ENCODE measurements around the gene PPP6R1. TPM values are rescaled to one million over a fixed set of nuclear protein-coding genes. Genes with fewer than 3 reads are reported as not detected.

Gene PPP6R1
- total RNA-seq, 1 experiment from 2014 or later: 79.7 TPM

GRCh38 chr19:55258476-55258827 is 365 bp downstream of the PPP6R1 start:
- peaks cover 39% of the 10 kb centered on the region; the same call in 1 of the 2 replicates for H3K79me2 ChIP-seq (ENCODE audit: insufficient read depth, low read length)
- no peak for DNase-seq

More at GRCh38 chr19:55258476-55258827, 365 bp downstream of the PPP6R1 start:
- no peak overlapping the region for H4K8ac ChIP-seq (replicated peaks; ENCODE audit: insufficient read length, low read depth, low read length)
- TF ChIP-seq CTCF (conservative IDR thresholded peaks at IDR 0.05): no peak
- no peak overlapping the region for H3K4ac ChIP-seq (ENCODE audit: low read depth, low read length)
- no peak overlapping the region for H4K5ac ChIP-seq (ENCODE audit: insufficient read length, low read depth, low read length)
- Mint-ChIP-seq H3K27ac (no peak overlapping the region), H3K4me3 (peak overlapping the region; percentile 90 to 97), H3K9me3 (no peaks in the 10 kb centered on the region), H3K4me1 (peaks cover 43 to 54% of the 10 kb centered on the region in 2 experiments), H3K27me3 (ENCODE audit: low read depth) (no peaks in the 10 kb centered on the region; the same call in 1 of the 2 replicates), H3K36me3 (ENCODE audit: insufficient read depth in 1 of 3, low read depth in 3 of 3) (peaks cover 5 to 10% (median 9%) of the 10 kb centered on the region in 3 experiments)
- no peaks in the 10 kb centered on the region for H3K9me3 ChIP-seq (ENCODE audit: control insufficient read depth, low read depth, low read length)
- no peak overlapping the region for H2BK5ac ChIP-seq (ENCODE audit: insufficient read length, low read length)
- peaks cover 9% of the 10 kb centered on the region for H3K23me2 ChIP-seq (ENCODE audit: insufficient read length, low read depth, low read length, poor library complexity, severe bottlenecking)
- peak overlapping the region; percentile 11 for H3K18ac ChIP-seq (ENCODE audit: insufficient read length, low read depth, low read length)
- H3K27ac ChIP-seq (ENCODE audit: insufficient read length, low read depth, low read length): no peak overlapping the region
- no peak overlapping the region for H2BK15ac ChIP-seq (ENCODE audit: low read depth, low read length)
- peak overlapping the region; percentile 80 for H3K4me2 ChIP-seq (ENCODE audit: insufficient read depth, insufficient read length, low read length)
- H4K91ac ChIP-seq (ENCODE audit: insufficient read length, low read depth, low read length): no peak overlapping the region
- no peak overlapping the region for H2AK5ac ChIP-seq (ENCODE audit: insufficient read length, low read length)
- no peak overlapping the region for H3K56ac ChIP-seq (ENCODE audit: insufficient read length, low read depth, low read length)
- no CpG with 5 or more reads among the region's 53 CpGs for WGBS (ENCODE audit: extremely low coverage, insufficient read length, low lambda C conversion rate)
- H2AFZ ChIP-seq (ENCODE audit: low read length): no peak overlapping the region
- H2BK12ac ChIP-seq (ENCODE audit: insufficient read length, low read depth, low read length): no peak overlapping the region
- peak overlapping the region; percentile 47; the same call in 1 of the 2 replicates for H3K14ac ChIP-seq (ENCODE audit: insufficient read depth, low read length)
- H2BK120ac ChIP-seq (ENCODE audit: low read depth, low read length, poor library complexity, severe bottlenecking): no peak overlapping the region
- H3K23ac ChIP-seq (ENCODE audit: insufficient read length, low read depth, low read length): no peak overlapping the region
- no peaks in the 10 kb centered on the region for H3K27me3 ChIP-seq (ENCODE audit: insufficient read depth, low read length)
- H3K79me1 ChIP-seq (ENCODE audit: insufficient read depth, low read depth, low read length, poor library complexity, severe bottlenecking): peaks cover 16% of the 10 kb centered on the region
- no peak overlapping the region for H3T11ph ChIP-seq (ENCODE audit: low read length)
- peaks cover 3% of the 10 kb centered on the region for H4K20me1 ChIP-seq (ENCODE audit: control insufficient read depth, insufficient read depth, insufficient read length)
- H2BK20ac ChIP-seq (ENCODE audit: low read depth, low read length, poor library complexity, severe bottlenecking): no peak overlapping the region
- H3K9ac ChIP-seq (ENCODE audit: extremely low read depth, insufficient read length, low read length): peak overlapping the region; percentile 72
- peaks cover 12% of the 10 kb centered on the region; the same call in 1 of the 2 replicates for H3K4me1 ChIP-seq (ENCODE audit: insufficient read depth, low read length)

All from H9 (cell line).